ENCODE results near the gene OR2T35. TPM values are rescaled to one million over a fixed set of nuclear protein-coding genes. Genes with fewer than 3 reads are reported as not detected.
"Not testable (repeated sequence)": the region's sequence is repeated elsewhere in the genome, so short reads cannot be mapped to it uniquely, and the experiment has no call there.

OR2T35 gene
- total and polyA plus RNA-seq, 2 donors (not counting 3 experiments of a cell fraction or from before 2014, with no cell fraction given), result not detected

DNA sequence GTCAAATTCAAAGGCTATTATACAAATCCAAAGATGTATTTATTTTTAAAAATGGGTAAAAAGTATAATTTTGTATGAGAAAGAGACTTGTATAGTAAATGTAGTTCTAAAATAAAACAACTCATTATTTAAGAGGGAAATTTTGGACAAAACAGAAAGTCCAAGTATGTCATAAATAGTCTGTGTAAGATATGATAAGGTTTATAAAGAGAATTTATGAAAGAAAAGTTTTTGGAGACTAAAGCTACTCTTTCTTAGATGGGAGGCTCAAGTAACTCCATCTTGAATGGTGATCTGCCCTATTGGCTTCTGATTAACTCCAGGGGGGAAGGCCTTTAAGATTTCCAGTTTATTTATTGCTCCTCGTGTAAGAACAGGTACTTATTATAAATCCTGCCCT, 24.9 kb upstream of the OR2T35 start:
- TF ChIP-seq JUN (IDR thresholded peaks at IDR 0.05; ENCODE audit: borderline replicate concordance, insufficient read depth, insufficient read length, low read depth), result no peak
- TF ChIP-seq, protein P1, sequence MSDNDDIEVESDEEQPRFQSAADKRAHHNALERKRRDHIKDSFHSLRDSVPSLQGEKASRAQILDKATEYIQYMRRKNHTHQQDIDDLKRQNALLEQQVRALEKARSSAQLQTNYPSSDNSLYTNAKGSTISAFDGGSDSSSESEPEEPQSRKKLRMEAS (IDR thresholded peaks at IDR 0.05; ENCODE audit: insufficient read depth, insufficient read length), result no peak
- no peak for TF ChIP-seq FOS (IDR thresholded peaks at IDR 0.05; ENCODE audit: borderline replicate concordance, insufficient read depth, low read length)
- no peak for TF ChIP-seq POLR2AphosphoS5 (IDR thresholded peaks at IDR 0.05; ENCODE audit: insufficient read depth, low read depth, low read length)
- TF ChIP-seq, protein P2, sequence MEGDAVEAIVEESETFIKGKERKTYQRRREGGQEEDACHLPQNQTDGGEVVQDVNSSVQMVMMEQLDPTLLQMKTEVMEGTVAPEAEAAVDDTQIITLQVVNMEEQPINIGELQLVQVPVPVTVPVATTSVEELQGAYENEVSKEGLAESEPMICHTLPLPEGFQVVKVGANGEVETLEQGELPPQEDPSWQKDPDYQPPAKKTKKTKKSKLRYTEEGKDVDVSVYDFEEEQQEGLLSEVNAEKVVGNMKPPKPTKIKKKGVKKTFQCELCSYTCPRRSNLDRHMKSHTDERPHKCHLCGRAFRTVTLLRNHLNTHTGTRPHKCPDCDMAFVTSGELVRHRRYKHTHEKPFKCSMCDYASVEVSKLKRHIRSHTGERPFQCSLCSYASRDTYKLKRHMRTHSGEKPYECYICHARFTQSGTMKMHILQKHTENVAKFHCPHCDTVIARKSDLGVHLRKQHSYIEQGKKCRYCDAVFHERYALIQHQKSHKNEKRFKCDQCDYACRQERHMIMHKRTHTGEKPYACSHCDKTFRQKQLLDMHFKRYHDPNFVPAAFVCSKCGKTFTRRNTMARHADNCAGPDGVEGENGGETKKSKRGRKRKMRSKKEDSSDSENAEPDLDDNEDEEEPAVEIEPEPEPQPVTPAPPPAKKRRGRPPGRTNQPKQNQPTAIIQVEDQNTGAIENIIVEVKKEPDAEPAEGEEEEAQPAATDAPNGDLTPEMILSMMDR (IDR thresholded peaks at IDR 0.05; ENCODE audit: extremely low read depth in 1 of 2, insufficient read depth in 1 of 2, low read depth in 1 of 2, low read length in 2 of 2), result no peak
- no peaks in the 10 kb centered on the region for H4K20me1 ChIP-seq (replicated peaks; ENCODE audit: control insufficient read depth, extremely low read depth, insufficient read depth, low read length)
- H3K36me3 ChIP-seq (ENCODE audit: control insufficient read depth in 2 of 2, extremely low read depth in 1 of 2, insufficient read depth in 2 of 2, low read length in 2 of 2), result no peaks in the 10 kb centered on the region
- H3K9me3 ChIP-seq (replicated peaks; ENCODE audit: control insufficient read depth, insufficient read depth, low read length), result peaks cover 7% of the 10 kb centered on the region
- intact Hi-C loops (cut with micrococcal nuclease) (no loop called here), dilution Hi-C loops (cut with MboI; ENCODE audit: extremely low pct_ligation_motif_present, low sequenced_read_pairs) (no loop called here)
- H3K4me1 ChIP-seq (ENCODE audit: control insufficient read depth, extremely low read depth, insufficient read depth, low read length), result no peaks in the 10 kb centered on the region
- H2AFZ ChIP-seq (ENCODE audit: low read depth, low read length), result no peak overlapping the region
- DNase-seq (ENCODE audit: low read depth, low spot score) (no peak), FAIRE-seq (no peak)
- CTCF ChIA-PET, result no interaction called here
- no peak overlapping the region for H3K9ac ChIP-seq (replicated peaks; ENCODE audit: extremely low read depth, insufficient read depth, low read length)
- no peaks in the 10 kb centered on the region for H3K79me2 ChIP-seq (ENCODE audit: control insufficient read depth, insufficient read depth, low read length)
- no peak overlapping the region for H3K4me3 ChIP-seq (replicated peaks in 1 of 3; ENCODE audit: insufficient read depth in 1 of 3, low read depth in 1 of 3, low read length in 3 of 3)
- no peak overlapping the region for H3K27ac ChIP-seq (ENCODE audit: insufficient read depth, low read depth, low read length)
- no peaks in the 10 kb centered on the region for H3K9me1 ChIP-seq (replicated peaks; ENCODE audit: control insufficient read depth, extremely low read depth, insufficient read depth, low read length)
- POLR2A ChIA-PET, result no interaction called here
- no TSS peak for BruUV-seq (replicated peaks)
- H3K27me3 ChIP-seq (ENCODE audit: control insufficient read depth in 2 of 2, insufficient read depth in 2 of 2, low read length in 2 of 2), result no peaks in the 10 kb centered on the region
- no peak overlapping the region for H3K4me2 ChIP-seq (ENCODE audit: insufficient read depth, low read length)

DNA sequence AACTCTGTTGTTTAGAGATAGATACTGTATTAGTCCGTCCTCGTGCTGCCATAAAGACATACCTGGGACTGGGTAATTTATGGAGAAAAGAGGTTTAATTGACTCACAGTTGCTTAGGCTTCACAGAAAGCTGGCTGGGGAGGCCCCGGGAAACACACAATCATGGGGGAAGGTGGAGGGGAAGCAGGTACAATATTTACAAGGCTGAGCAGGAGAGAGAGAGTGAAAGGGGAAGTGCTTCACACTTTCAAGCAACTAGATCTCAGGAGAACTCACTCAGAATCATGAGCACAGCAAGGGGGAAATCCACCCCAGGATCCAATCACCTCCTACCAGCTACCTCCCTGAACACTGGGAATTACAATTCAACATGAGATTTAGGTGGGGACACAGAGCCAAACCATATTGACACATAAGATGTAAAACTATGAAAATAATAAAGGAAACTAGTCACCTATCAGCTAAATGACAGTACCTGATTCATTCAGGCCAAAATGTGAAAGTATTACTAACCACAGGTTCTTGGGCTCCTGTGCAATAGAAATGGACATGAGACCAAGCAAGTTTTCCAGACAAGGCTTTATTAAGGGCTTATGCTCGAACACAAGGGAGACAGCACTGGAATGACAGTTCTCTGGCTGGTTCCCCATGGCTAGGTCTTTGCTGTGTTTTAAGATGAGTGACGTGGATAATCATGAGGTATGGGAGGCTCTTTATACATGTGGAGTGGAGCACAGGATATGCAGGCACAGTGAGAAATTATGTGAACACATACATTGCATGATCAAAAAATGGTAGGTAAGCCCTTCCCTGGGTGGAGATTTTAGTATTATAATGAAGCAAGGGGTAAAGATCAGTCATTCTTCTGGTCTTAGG, 18.6 kb upstream of the OR2T35 start:
- H3K79me2 ChIP-seq (ENCODE audit: control insufficient read depth, insufficient read depth, low read length); H3K27ac ChIP-seq (ENCODE audit: insufficient read depth, low read depth, low read length); intact Hi-C loops (cut with micrococcal nuclease); H3K9me1 ChIP-seq (replicated peaks; ENCODE audit: control insufficient read depth, extremely low read depth, insufficient read depth, low read length); H4K20me1 ChIP-seq (replicated peaks; ENCODE audit: control insufficient read depth, extremely low read depth, insufficient read depth, low read length); H3K9ac ChIP-seq (replicated peaks; ENCODE audit: extremely low read depth, insufficient read depth, low read length); H3K4me2 ChIP-seq (ENCODE audit: insufficient read depth, low read length); dilution Hi-C loops (cut with MboI; ENCODE audit: extremely low pct_ligation_motif_present, low sequenced_read_pairs); H3K36me3 ChIP-seq (ENCODE audit: control insufficient read depth in 2 of 2, extremely low read depth in 1 of 2, insufficient read depth in 2 of 2, low read length in 2 of 2); H3K4me1 ChIP-seq (ENCODE audit: control insufficient read depth, extremely low read depth, insufficient read depth, low read length); H2AFZ ChIP-seq (ENCODE audit: low read depth, low read length); CTCF ChIA-PET; DNase-seq (ENCODE audit: low read depth, low spot score); POLR2A ChIA-PET; BruUV-seq (replicated peaks); H3K9me3 ChIP-seq (replicated peaks; ENCODE audit: control insufficient read depth, insufficient read depth, low read length); H3K4me3 ChIP-seq (replicated peaks in 1 of 3; ENCODE audit: insufficient read depth in 1 of 3, low read depth in 1 of 3, low read length in 3 of 3); FAIRE-seq; H3K27me3 ChIP-seq (ENCODE audit: control insufficient read depth in 2 of 2, insufficient read depth in 2 of 2, low read length in 2 of 2): not testable (repeated sequence)

DNA sequence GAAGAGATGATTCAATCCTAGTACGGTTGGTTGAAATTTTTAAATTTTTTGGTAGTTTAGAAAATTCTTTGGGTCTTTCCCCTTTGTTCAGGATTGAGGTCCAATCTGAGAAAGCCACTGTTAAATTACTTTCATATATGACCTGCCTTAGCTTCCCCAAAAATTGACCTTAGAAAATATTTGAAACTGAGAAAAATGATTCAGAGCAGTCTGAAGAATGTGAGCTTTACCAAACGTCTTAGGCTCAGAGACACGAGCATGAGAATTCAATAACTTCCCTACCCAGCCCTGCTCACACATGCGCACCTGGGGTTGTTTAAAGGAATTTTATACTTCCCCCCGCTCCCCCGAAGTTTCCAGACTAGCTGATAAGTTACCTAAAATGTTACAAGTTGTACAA, 11.7 kb upstream of the OR2T35 start:
- CTCF ChIA-PET; H2AFZ ChIP-seq (ENCODE audit: low read depth, low read length); H3K4me2 ChIP-seq (ENCODE audit: insufficient read depth, low read length); H3K4me1 ChIP-seq (ENCODE audit: control insufficient read depth, extremely low read depth, insufficient read depth, low read length); DNase-seq (ENCODE audit: low read depth, low spot score); BruUV-seq (replicated peaks); H3K79me2 ChIP-seq (ENCODE audit: control insufficient read depth, insufficient read depth, low read length); dilution Hi-C loops (cut with MboI; ENCODE audit: extremely low pct_ligation_motif_present, low sequenced_read_pairs); H3K27me3 ChIP-seq (ENCODE audit: control insufficient read depth in 2 of 2, insufficient read depth in 2 of 2, low read length in 2 of 2); H3K9ac ChIP-seq (replicated peaks; ENCODE audit: extremely low read depth, insufficient read depth, low read length); H3K36me3 ChIP-seq (ENCODE audit: control insufficient read depth in 2 of 2, extremely low read depth in 1 of 2, insufficient read depth in 2 of 2, low read length in 2 of 2); H4K20me1 ChIP-seq (replicated peaks; ENCODE audit: control insufficient read depth, extremely low read depth, insufficient read depth, low read length); H3K27ac ChIP-seq (ENCODE audit: insufficient read depth, low read depth, low read length); H3K9me3 ChIP-seq (replicated peaks; ENCODE audit: control insufficient read depth, insufficient read depth, low read length); FAIRE-seq; H3K9me1 ChIP-seq (replicated peaks; ENCODE audit: control insufficient read depth, extremely low read depth, insufficient read depth, low read length); intact Hi-C loops (cut with micrococcal nuclease); H3K4me3 ChIP-seq (replicated peaks in 1 of 3; ENCODE audit: insufficient read depth in 1 of 3, low read depth in 1 of 3, low read length in 3 of 3); POLR2A ChIA-PET: not testable (repeated sequence)
